Measurements from ENCODE around the gene PUS1. TPM values are rescaled to one million over a fixed set of nuclear protein-coding genes. Genes with fewer than 3 reads are reported as not detected.

Gene PUS1
- total RNA-seq, 1 experiment from 2014 or later = 74.0 TPM

DNA sequence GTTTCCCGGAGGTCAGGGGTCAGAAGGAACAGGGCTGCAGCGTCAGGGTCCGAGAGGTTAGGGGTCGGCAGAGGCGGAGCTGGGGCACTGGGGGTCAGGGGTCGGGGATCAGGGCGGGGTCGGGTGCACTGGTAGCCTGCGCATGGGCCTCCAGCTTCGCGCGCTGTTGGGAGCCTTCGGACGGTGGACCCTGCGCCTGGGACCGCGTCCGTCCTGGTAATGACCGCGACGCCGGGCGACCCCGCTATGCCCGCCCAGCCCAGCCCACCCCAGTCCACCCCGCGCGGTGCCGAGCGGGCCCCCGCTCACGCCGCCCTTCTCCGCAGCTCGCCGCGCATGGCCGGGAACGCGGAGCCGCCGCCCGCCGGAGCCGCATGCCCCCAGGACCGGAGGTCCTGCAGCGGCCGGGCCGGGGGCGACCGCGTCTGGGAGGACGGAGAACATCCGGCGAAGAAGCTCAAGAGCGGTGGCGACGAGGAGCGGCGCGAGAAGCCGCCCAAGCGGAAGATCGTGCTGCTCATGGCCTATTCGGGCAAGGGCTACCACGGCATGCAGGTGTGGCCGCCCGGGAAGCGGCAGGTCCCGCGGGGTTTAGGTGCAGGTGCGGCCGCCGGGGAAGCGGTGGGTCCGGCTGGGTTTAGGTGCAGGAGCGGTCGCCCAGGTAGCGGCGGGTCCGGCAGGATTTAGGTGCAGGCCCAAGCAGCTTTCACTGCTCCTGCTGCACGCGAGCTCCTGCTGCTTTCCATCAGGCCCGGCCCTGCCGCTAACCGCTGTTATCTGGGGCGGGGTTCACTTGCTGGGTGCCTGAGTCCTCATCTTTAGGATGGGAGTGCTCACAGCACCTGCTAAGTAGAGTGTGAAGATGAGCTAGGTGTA lies 743 bp downstream of the PUS1 start:
- Histone ChIP-seq H3F3A (ENCODE audit: low read length, unreplicated experiment) (no peaks in the 10 kb centered on the region), H2AFZ (ENCODE audit: low read length) (no peak overlapping the region; the same call in 1 of the 2 replicates), H3K9me2 (replicated peaks; ENCODE audit: low read length) (no peaks in the 10 kb centered on the region), H3K4me2 (ENCODE audit: low read length) (peak overlapping the region; percentile 96), H3K27me3 (ENCODE audit: low read length) (no peaks in the 10 kb centered on the region), H3K4me3 (ENCODE audit: low read length) (peak overlapping the region; percentile 90), H3K9me3 (ENCODE audit: low read length) (no peaks in the 10 kb centered on the region), H3K9ac (ENCODE audit: low read length) (peak overlapping the region; percentile 100), H3K36me3 (ENCODE audit: low read depth, low read length) (peaks cover 32% of the 10 kb centered on the region), H4K20me1 (ENCODE audit: low read length) (peaks cover 14% of the 10 kb centered on the region; the same call in 1 of the 2 replicates), H3K79me2 (ENCODE audit: low read length) (peaks cover 43% of the 10 kb centered on the region), H3K4me1 (ENCODE audit: insufficient read depth, low read length) (peaks cover 14% of the 10 kb centered on the region), H3K27ac (ENCODE audit: low read length) (peak overlapping the region; percentile 81)
- no TSS peak for BruUV-seq (replicated peaks)
- ChIA-PET CTCF (interaction anchor here (0.6 kb wide), 1 partner anchor 56 kb away, joined by 3 read pairs; no protein-coding TSS in a partner anchor), POLR2A (ENCODE audit: unreplicated experiment) (no interaction called here)
- DNase-seq (peak; percentile 37), ATAC-seq (peak; percentile 23)
- TF ChIP-seq EZH2 (IDR thresholded peaks at IDR 0.05; ENCODE audit: low read length, unreplicated experiment) = no peak
- TF ChIP-seq, protein P1, sequence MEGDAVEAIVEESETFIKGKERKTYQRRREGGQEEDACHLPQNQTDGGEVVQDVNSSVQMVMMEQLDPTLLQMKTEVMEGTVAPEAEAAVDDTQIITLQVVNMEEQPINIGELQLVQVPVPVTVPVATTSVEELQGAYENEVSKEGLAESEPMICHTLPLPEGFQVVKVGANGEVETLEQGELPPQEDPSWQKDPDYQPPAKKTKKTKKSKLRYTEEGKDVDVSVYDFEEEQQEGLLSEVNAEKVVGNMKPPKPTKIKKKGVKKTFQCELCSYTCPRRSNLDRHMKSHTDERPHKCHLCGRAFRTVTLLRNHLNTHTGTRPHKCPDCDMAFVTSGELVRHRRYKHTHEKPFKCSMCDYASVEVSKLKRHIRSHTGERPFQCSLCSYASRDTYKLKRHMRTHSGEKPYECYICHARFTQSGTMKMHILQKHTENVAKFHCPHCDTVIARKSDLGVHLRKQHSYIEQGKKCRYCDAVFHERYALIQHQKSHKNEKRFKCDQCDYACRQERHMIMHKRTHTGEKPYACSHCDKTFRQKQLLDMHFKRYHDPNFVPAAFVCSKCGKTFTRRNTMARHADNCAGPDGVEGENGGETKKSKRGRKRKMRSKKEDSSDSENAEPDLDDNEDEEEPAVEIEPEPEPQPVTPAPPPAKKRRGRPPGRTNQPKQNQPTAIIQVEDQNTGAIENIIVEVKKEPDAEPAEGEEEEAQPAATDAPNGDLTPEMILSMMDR (conservative IDR thresholded peaks at IDR 0.05; ENCODE audit: low read depth, low read length) = no peak
- intact Hi-C loops (cut with micrococcal nuclease) = loop anchor here (2.0 to 5.0 kb wide), 3 partner anchors 19 to 98 kb away; partner anchors contain the start of gene EP400

DNA sequence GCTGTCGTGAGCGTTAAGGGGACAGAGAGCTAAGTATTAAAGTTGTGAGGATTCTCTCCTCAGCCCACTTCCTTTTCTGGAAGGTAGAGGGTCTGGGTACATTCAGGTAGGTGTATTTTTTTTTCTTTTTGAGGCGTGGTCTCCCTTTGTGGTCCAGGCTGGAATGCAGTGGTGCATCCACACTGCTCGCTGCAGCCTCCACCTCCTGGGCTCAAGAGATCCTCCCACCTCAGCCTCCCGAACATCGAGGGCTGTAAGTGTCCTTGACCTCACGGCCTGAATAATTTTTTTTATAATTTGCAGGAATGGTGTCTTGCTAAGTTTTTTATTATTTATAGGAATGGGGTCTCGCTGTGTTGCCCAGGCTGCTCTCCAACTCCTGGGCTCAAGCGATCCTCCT lies 1.4 kb downstream of the PUS1 start:
- peaks cover 33% of the 10 kb centered on the region for H3K36me3 ChIP-seq (ENCODE audit: low read depth, low read length)
- peaks cover 43% of the 10 kb centered on the region for H3K79me2 ChIP-seq (ENCODE audit: low read length)
- TF ChIP-seq EZH2 (IDR thresholded peaks at IDR 0.05; ENCODE audit: low read length, unreplicated experiment) = no peak
- TF ChIP-seq, protein P1 (conservative IDR thresholded peaks at IDR 0.05; ENCODE audit: low read depth, low read length) = no peak
- H2AFZ ChIP-seq (ENCODE audit: low read length) = no peak overlapping the region
- no peaks in the 10 kb centered on the region for H3K27me3 ChIP-seq (ENCODE audit: low read length)
- no TSS peak for BruUV-seq (replicated peaks)
- ChIA-PET POLR2A (ENCODE audit: unreplicated experiment) (no interaction called here), CTCF (no interaction called here)
- H4K20me1 ChIP-seq (ENCODE audit: low read length) = peaks cover 14% of the 10 kb centered on the region; the same call in 1 of the 2 replicates
- DNase-seq = no peak
- H3K9ac ChIP-seq (ENCODE audit: low read length) = peak overlapping the region; percentile 100
- H3F3A ChIP-seq (ENCODE audit: low read length, unreplicated experiment) = no peaks in the 10 kb centered on the region
- H3K9me3 ChIP-seq (ENCODE audit: low read length) = no peaks in the 10 kb centered on the region
- no peak for ATAC-seq
- no peak overlapping the region for H3K27ac ChIP-seq (ENCODE audit: low read length)
- H3K9me2 ChIP-seq (replicated peaks; ENCODE audit: low read length) = no peaks in the 10 kb centered on the region
- intact Hi-C loops (cut with micrococcal nuclease) = no loop called here
- H3K4me1 ChIP-seq (ENCODE audit: insufficient read depth, low read length) = peaks cover 14% of the 10 kb centered on the region
- peak overlapping the region; percentile 96 for H3K4me2 ChIP-seq (ENCODE audit: low read length)
- peak overlapping the region; percentile 90 for H3K4me3 ChIP-seq (ENCODE audit: low read length)

DNA sequence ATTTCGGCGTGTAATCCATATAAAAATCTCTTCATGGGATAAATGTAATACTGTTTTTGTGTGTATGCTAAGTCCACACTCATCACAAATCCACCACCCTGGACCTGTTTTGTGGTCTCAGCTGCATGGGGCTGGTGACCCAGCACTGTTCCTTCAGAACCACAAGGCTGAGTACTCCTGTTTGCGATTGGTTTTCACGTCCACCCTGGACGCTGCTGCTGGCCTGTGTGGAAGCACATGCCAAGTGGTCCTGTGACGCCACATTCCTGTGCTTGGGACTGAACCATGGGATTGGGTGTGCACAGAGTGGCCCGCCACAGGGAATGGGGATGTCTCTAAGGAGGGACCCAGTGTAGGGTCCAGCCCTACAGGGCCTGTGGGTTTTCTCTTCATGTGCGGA lies 4.3 kb downstream of the PUS1 start:
- ChIA-PET CTCF (no interaction called here), POLR2A (ENCODE audit: unreplicated experiment) (no interaction called here)
- no TSS peak for BruUV-seq (replicated peaks)
- Histone ChIP-seq H3K9me3 (ENCODE audit: low read length) (no peaks in the 10 kb centered on the region), H3K27me3 (ENCODE audit: low read length) (no peaks in the 10 kb centered on the region), H3K4me1 (ENCODE audit: insufficient read depth, low read length) (peaks cover 11% of the 10 kb centered on the region), H3K79me2 (ENCODE audit: low read length) (peaks cover 43% of the 10 kb centered on the region), H4K20me1 (ENCODE audit: low read length) (peaks cover 14% of the 10 kb centered on the region; the same call in 1 of the 2 replicates), H3K4me3 (ENCODE audit: low read length) (no peak overlapping the region), H3K4me2 (ENCODE audit: low read length) (no peak overlapping the region), H3K36me3 (ENCODE audit: low read depth, low read length) (peaks cover 46% of the 10 kb centered on the region), H2AFZ (ENCODE audit: low read length) (no peak overlapping the region), H3K27ac (ENCODE audit: low read length) (no peak overlapping the region), H3K9ac (ENCODE audit: low read length) (no peak overlapping the region), H3F3A (ENCODE audit: low read length, unreplicated experiment) (no peaks in the 10 kb centered on the region), H3K9me2 (replicated peaks; ENCODE audit: low read length) (no peaks in the 10 kb centered on the region)
- DNase-seq = no peak
- intact Hi-C loops (cut with micrococcal nuclease) = no loop called here
- TF ChIP-seq, protein P1 (conservative IDR thresholded peaks at IDR 0.05; ENCODE audit: low read depth, low read length) = no peak
- TF ChIP-seq EZH2 (IDR thresholded peaks at IDR 0.05; ENCODE audit: low read length, unreplicated experiment) (no peak), EZH2phosphoT487 (IDR thresholded peaks at IDR 0.05; ENCODE audit: borderline replicate concordance, low read length) (no peak)
- ATAC-seq = no peak
